GM21447 (cell line): ENCODE measurements around the gene ADGRL3.
"Not testable (repeated sequence)": the region's sequence is repeated elsewhere in the genome, so short reads cannot be mapped to it uniquely, and the experiment has no call there.

Experiments used
- ATAC-seq: cut with Tn5 transposase; IDR thresholded peaks from one replicate; pipeline ENCODE4 v1.9.1; 2021; ENCODE audit not compliant: unreplicated experiment

The ADGRL3 gene

GRCh38 chr4:61336488-61336887, 136.4 kb downstream of the ADGRL3 start:
- ATAC-seq = no peak

- ATAC-seq = no peak
These were observed 136.8 kb downstream of the ADGRL3 start for GRCh38 chr4:61336916-61337315.

GRCh38 chr4:61342061-61342460, 141.9 kb downstream of the ADGRL3 start:
- ATAC-seq = no peak

- ATAC-seq = no peak
These were observed 150.8 kb downstream of the ADGRL3 start for GRCh38 chr4:61350932-61351331.

- no peak for ATAC-seq
These were observed 156.6 kb downstream of the ADGRL3 start for GRCh38 chr4:61356696-61357095.

GRCh38 chr4:61359301-61359700, 159.2 kb downstream of the ADGRL3 start:
- ATAC-seq = no peak

- not testable (repeated sequence) for ATAC-seq
These were observed 172.7 kb downstream of the ADGRL3 start for GRCh38 chr4:61372817-61373216.

- no peak for ATAC-seq
These were observed 173.8 kb downstream of the ADGRL3 start for GRCh38 chr4:61373901-61374440.

GRCh38 chr4:61374447-61374891, 174.3 kb downstream of the ADGRL3 start:
- no peak for ATAC-seq

- ATAC-seq = no peak
These were observed 175.2 kb downstream of the ADGRL3 start for GRCh38 chr4:61375301-61375700.

- no peak for ATAC-seq
These were observed 176.2 kb downstream of the ADGRL3 start for GRCh38 chr4:61376301-61376700.

- no peak for ATAC-seq
These were observed 179.3 kb downstream of the ADGRL3 start for GRCh38 chr4:61379406-61379805.

- no peak for ATAC-seq
These were observed 180.7 kb downstream of the ADGRL3 start for GRCh38 chr4:61380865-61381264.

GRCh38 chr4:61385256-61385655, 185.1 kb downstream of the ADGRL3 start:
- ATAC-seq = no peak

- ATAC-seq = not testable (repeated sequence)
These were observed 187.2 kb downstream of the ADGRL3 start for GRCh38 chr4:61387372-61387771.

- no peak for ATAC-seq
These were observed 189.5 kb downstream of the ADGRL3 start for GRCh38 chr4:61389640-61390039.

GRCh38 chr4:61395754-61396153, 195.6 kb downstream of the ADGRL3 start:
- no peak for ATAC-seq

GRCh38 chr4:61397174-61397573, 197.0 kb downstream of the ADGRL3 start:
- no peak for ATAC-seq

- no peak for ATAC-seq
These were observed 200.4 kb downstream of the ADGRL3 start for GRCh38 chr4:61400439-61401038.

GRCh38 chr4:61401771-61402170, 201.6 kb downstream of the ADGRL3 start:
- ATAC-seq = no peak

GRCh38 chr4:61405307-61405706, 205.2 kb downstream of the ADGRL3 start:
- ATAC-seq = no peak

- no peak for ATAC-seq
These were observed 206.6 kb downstream of the ADGRL3 start for GRCh38 chr4:61406677-61407076.
